GM18508 (cell line): Measurements from ENCODE around the gene IL17RD.

Experiments
- ATAC-seq: cut with Tn5 transposase; IDR thresholded peaks from one replicate; pipeline ENCODE4 v1.9.1; 2021; ENCODE audit warnings: moderate number of reproducible peaks; ENCODE audit not compliant: insufficient read depth, unreplicated experiment

IL17RD gene

GRCh38 chr3:57160076-57160764, 4.9 kb downstream of the IL17RD start:
- no peak for ATAC-seq

GRCh38 chr3:57158813-57159738, 6.1 kb downstream of the IL17RD start:
- ATAC-seq, result no peak

- no peak for ATAC-seq
Measured at GRCh38 chr3:57158325-57158724, 6.8 kb downstream of the IL17RD start.

- ATAC-seq, result no peak
Measured at GRCh38 chr3:57157545-57157944, 7.6 kb downstream of the IL17RD start.

GRCh38 chr3:57155310-57155643, 9.9 kb downstream of the IL17RD start:
- ATAC-seq, result no peak

- no peak for ATAC-seq
Measured at GRCh38 chr3:57154470-57155309, 10.5 kb downstream of the IL17RD start.

- ATAC-seq, result no peak
Measured at GRCh38 chr3:57152151-57153143, 12.7 kb downstream of the IL17RD start.

- ATAC-seq, result no peak
Measured at GRCh38 chr3:57151749-57152148, 13.4 kb downstream of the IL17RD start.

- no peak for ATAC-seq
Measured at GRCh38 chr3:57151021-57151449, 14.1 kb downstream of the IL17RD start.

GRCh38 chr3:57150113-57150581, 15.0 kb downstream of the IL17RD start:
- no peak for ATAC-seq

GRCh38 chr3:57147071-57147470, 18.1 kb downstream of the IL17RD start:
- ATAC-seq, result no peak

GRCh38 chr3:57145852-57146251, 19.3 kb downstream of the IL17RD start:
- ATAC-seq, result no peak

- no peak for ATAC-seq
Measured at GRCh38 chr3:57144952-57145351, 20.2 kb downstream of the IL17RD start.

GRCh38 chr3:57143886-57144459, 21.2 kb downstream of the IL17RD start:
- no peak for ATAC-seq

- ATAC-seq, result no peak
Measured at GRCh38 chr3:57142411-57142723, 22.8 kb downstream of the IL17RD start.

GRCh38 chr3:57141719-57142410, 23.3 kb downstream of the IL17RD start:
- no peak for ATAC-seq

GRCh38 chr3:57140894-57141293, 24.3 kb downstream of the IL17RD start:
- no peak for ATAC-seq

GRCh38 chr3:57135964-57136719, 29.0 kb downstream of the IL17RD start:
- ATAC-seq, result no peak
